ENCODE results near the gene CTF1. TPM values are rescaled to one million over a fixed set of nuclear protein-coding genes. Genes with fewer than 3 reads are reported as not detected.
"Not testable (repeated sequence)": the region's sequence is repeated elsewhere in the genome, so short reads cannot be mapped to it uniquely, and the experiment has no call there.

Gene CTF1
- total RNA-seq, 6 donors from 2014 or later, result 4.2 to 14.5 (median 7.1) TPM

DNA sequence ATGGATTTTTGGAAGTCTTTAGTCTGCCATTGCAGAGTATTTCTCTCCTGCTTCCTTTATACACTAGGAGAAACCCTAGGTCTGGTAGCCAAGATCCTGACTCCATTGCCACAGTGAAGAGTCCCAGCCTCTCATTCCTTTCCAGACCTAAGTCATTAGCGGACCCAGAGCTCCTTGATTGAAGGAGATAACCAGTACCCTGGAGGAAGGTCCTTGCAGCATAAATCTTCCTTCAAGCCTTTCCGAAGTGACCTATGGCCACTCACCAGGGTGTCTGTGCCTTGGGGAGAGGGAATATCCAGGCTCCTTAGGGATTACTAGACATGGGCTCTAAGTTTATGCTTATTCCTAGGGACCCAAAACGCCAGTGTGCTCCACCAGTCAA lies 38.3 kb upstream of the CTF1 start:
- H3K27me3 ChIP-seq, result no peaks in the 10 kb centered on the region
- H3K4me1 ChIP-seq, result no peaks in the 10 kb centered on the region
- no peak overlapping the region for H3K4me3 ChIP-seq
- TF ChIP-seq POLR2AphosphoS5 (IDR thresholded peaks at IDR 0.05) (no peak), EP300 (IDR thresholded peaks at IDR 0.05) (no peak), POLR2A (IDR thresholded peaks at IDR 0.05) (no peak)
- TF ChIP-seq, protein P1, sequence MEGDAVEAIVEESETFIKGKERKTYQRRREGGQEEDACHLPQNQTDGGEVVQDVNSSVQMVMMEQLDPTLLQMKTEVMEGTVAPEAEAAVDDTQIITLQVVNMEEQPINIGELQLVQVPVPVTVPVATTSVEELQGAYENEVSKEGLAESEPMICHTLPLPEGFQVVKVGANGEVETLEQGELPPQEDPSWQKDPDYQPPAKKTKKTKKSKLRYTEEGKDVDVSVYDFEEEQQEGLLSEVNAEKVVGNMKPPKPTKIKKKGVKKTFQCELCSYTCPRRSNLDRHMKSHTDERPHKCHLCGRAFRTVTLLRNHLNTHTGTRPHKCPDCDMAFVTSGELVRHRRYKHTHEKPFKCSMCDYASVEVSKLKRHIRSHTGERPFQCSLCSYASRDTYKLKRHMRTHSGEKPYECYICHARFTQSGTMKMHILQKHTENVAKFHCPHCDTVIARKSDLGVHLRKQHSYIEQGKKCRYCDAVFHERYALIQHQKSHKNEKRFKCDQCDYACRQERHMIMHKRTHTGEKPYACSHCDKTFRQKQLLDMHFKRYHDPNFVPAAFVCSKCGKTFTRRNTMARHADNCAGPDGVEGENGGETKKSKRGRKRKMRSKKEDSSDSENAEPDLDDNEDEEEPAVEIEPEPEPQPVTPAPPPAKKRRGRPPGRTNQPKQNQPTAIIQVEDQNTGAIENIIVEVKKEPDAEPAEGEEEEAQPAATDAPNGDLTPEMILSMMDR (IDR thresholded peaks at IDR 0.05), result no peak
- peaks cover 0 to 14% (median 0%) of the 10 kb centered on the region in 4 donors for H3K36me3 ChIP-seq
- no peak overlapping the region for H3K27ac ChIP-seq
- no peak for ATAC-seq (ENCODE audit: low FRiP score in 2 of 2)
- 91 to 100% methylated on average over 3 of the region's 3 CpGs for WGBS, 2 donors
- DNase-seq, result no peak
- no peaks in the 10 kb centered on the region for H3K9me3 ChIP-seq

DNA sequence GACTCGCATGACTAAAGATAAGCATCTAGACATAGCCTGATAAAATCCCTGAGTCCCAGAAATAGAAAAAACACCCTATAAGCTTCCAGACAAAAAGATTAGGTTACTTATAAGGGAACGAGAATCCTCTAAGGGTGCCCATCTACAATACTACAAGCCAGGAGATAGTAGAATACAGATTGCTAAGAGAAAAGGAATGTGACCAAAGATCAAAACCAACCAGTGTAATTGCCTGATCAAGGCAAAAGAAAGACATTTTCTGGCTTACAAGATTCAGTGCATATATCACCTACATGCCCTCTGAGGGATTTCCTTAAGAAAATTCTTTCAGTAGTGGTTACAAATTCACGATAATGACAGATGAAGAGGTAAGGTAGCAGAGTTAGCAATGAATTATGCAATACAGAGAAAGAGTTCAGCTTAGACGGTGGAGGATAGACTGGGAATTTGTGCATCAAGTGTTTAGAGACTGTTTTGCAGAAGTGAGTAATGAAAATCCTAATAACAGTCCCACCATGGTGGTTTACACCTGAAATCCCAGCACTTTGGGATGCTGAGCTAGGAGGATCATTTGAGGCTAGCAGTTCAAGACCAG lies 37.5 kb upstream of the CTF1 start:
- Histone ChIP-seq H3K27me3 (no peaks in the 10 kb centered on the region), H3K4me1 (no peaks in the 10 kb centered on the region), H3K27ac (no peak overlapping the region), H3K36me3 (peaks cover 0 to 8% (median 0%) of the 10 kb centered on the region in 4 donors), H3K9me3 (no peaks in the 10 kb centered on the region), H3K4me3 (no peak overlapping the region)
- TF ChIP-seq POLR2AphosphoS5 (IDR thresholded peaks at IDR 0.05), result no peak
- TF ChIP-seq POLR2A (IDR thresholded peaks at IDR 0.05), result no peak
- TF ChIP-seq, protein P1 (IDR thresholded peaks at IDR 0.05), result no peak
- no peak for TF ChIP-seq EP300 (IDR thresholded peaks at IDR 0.05)
- 74 to 77% methylated on average over 4 of the region's 4 CpGs for WGBS, 2 donors
- ATAC-seq (ENCODE audit: low FRiP score in 2 of 2), result no peak
- no peak for DNase-seq

DNA sequence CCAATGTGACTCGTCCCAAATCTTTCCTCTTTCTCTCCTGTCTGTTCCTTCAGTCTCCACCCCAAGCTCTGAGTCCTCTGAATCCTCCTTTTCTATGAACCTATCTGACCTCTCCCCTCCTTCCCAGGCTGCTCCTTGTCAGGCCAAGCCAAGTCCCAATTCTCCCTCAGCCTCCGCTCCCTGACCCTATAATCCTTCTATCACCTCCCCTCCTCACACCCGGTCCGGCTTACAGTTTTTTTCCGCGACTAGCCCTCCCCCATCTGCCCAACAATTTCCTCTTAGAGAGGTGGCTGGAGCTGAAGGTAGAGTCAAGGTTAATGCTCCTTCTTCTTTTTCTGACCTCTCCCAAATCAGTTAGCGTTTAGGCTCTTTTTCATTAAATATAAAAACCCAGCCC lies 35.7 kb upstream of the CTF1 start:
- not testable (repeated sequence) for H3K4me3 ChIP-seq; H3K27me3 ChIP-seq; ATAC-seq (ENCODE audit: low FRiP score in 2 of 2); H3K27ac ChIP-seq; DNase-seq; H3K36me3 ChIP-seq; H3K4me1 ChIP-seq; H3K9me3 ChIP-seq
- WGBS, 2 donors, result 87 to 92% methylated on average over 7 of the region's 7 CpGs

DNA sequence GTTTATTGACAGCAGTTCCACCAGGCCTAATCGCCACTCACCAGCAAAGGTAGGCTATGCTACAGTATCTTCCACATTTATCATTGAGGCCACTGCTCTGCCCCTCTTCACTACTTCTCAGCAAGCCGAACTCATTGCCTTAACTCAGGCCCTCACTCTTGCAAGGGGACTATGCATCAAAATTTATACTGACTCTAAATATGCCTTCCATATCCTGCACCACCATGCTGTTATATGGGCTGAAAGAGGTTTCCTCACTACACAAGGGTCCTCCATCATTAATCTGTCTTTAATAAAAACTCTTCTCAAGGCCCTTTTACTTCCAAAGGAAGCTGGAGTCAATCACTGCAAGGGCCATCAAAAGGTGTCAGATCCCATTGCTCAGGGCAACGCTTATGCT lies 33.2 kb upstream of the CTF1 start:
- H3K36me3 ChIP-seq; H3K27me3 ChIP-seq; H3K9me3 ChIP-seq; H3K4me3 ChIP-seq; DNase-seq; H3K4me1 ChIP-seq; H3K27ac ChIP-seq; ATAC-seq (ENCODE audit: low FRiP score in 2 of 2): not testable (repeated sequence)
- 92 to 93% methylated on average over 3 of the region's 3 CpGs for WGBS, 2 donors

GRCh38 chr16:30866031-30866430 lies 30.4 kb upstream of the CTF1 start:
- TF ChIP-seq POLR2AphosphoS5 (IDR thresholded peaks at IDR 0.05) (no peak), EP300 (IDR thresholded peaks at IDR 0.05) (no peak), POLR2A (IDR thresholded peaks at IDR 0.05) (no peak)
- TF ChIP-seq, protein P1 (IDR thresholded peaks at IDR 0.05), result no peak
- DNase-seq, result no peak
- Histone ChIP-seq H3K4me1 (no peaks in the 10 kb centered on the region), H3K36me3 (no peaks in the 10 kb centered on the region), H3K4me3 (no peak overlapping the region), H3K27ac (no peak overlapping the region), H3K9me3 (no peaks in the 10 kb centered on the region), H3K27me3 (no peaks in the 10 kb centered on the region)
- ATAC-seq (ENCODE audit: low FRiP score in 2 of 2), result no peak
- 78 to 79% methylated on average over 6 of the region's 6 CpGs for WGBS, 2 donors

DNA sequence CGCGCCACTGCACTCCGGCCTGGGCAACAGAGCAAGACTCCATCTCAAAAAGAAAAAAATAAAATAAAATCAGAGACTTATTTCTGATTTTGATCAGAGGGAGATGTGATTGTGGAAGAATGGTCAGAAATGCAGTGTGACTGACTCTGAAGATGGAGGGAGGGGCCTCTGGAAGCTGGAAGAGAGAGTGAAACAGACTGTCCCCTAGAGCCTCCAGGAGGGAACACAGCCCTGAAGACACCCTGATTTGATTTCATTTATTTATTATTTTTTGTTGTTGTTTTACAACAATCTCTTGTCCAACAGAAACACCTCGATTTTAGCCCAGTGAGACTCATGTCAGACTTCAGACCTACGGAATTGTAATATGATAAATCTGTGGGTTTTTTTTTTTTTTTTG lies 28.7 kb upstream of the CTF1 start:
- Histone ChIP-seq H3K36me3 (peaks cover 0 to 4% (median 0%) of the 10 kb centered on the region in 4 donors), H3K27ac (no peak overlapping the region), H3K9me3 (no peaks in the 10 kb centered on the region), H3K4me1 (no peaks in the 10 kb centered on the region), H3K27me3 (no peaks in the 10 kb centered on the region), H3K4me3 (no peak overlapping the region)
- DNase-seq (no peak), ATAC-seq (ENCODE audit: low FRiP score in 2 of 2) (no peak)
- TF ChIP-seq EP300 (IDR thresholded peaks at IDR 0.05), result no peak
- TF ChIP-seq POLR2A (IDR thresholded peaks at IDR 0.05), result no peak
- TF ChIP-seq, protein P1 (IDR thresholded peaks at IDR 0.05), result no peak
- TF ChIP-seq POLR2AphosphoS5 (IDR thresholded peaks at IDR 0.05), result no peak
- 92 to 96% methylated on average over 5 of the region's 5 CpGs for whole genome bisulfite sequencing, 2 donors
